Measurements from ENCODE around the gene LRRC27. TPM values are rescaled to one million over a fixed set of nuclear protein-coding genes. Genes with fewer than 3 reads are reported as not detected.

Gene LRRC27
- total RNA-seq, 2 experiments from 2014 or later = 2.4 to 2.8 TPM

DNA sequence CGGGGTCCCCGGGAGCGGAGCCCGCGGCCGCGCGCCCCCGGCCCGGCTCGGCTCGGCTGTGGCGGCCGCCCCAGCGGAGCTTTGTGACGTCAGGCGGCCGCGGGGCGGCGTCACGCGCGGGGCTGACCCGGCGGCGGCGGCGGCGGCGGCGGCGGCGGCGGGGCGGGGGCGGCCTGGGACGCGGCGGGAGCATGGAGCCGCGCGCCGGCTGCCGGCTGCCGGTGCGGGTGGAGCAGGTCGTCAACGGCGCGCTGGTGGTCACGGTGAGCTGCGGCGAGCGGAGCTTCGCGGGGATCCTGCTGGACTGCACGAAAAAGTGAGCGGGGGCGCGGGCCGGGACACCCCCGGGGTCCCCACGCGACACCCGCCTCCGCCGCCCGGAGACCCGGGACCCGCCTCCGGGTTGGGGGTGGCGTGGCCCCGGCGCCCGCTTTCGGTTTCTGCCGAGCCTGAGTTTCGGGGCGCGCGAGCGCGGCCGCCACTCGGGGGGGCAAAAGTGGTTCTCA, 65.1 kb downstream of the LRRC27 start, which contains the start of gene PWWP2B:
Gene PWWP2B, plus strand, starts transcription at position 165 of the 506 bp plus-strand sequence. Its CDS starts 27 bp downstream, at position 192.
- ChIA-PET CTCF (interaction anchor here (1.5 to 1.6 kb wide), 2 partner anchors 46 to 50 kb away, joined by 3 to 4 read pairs; no protein-coding TSS in a partner anchor), POLR2A (interaction anchor here (0.8 to 2.3 kb wide), 6 partner anchors 47 to 142 kb away, joined by 3 to 25 read pairs (median 4); partner anchors contain the start of gene LRRC27)
- Mint-ChIP-seq H3K4me1 (ENCODE audit: low read depth) (peaks cover 24% of the 10 kb centered on the region), H3K27ac (peak within 1 kb of the TSS; percentile 83), H3K27me3 (no peaks in the 10 kb centered on the region), H3K4me3 (peak within 1 kb of the TSS; percentile 92), H3K36me3 (ENCODE audit: low read depth) (peaks cover 5% of the 10 kb centered on the region), H3K9me3 (no peaks in the 10 kb centered on the region)
- intact Hi-C loops (cut with DNase I, micrococcal nuclease) = loop anchor here (2.0 to 10.0 kb wide), 5 partner anchors 56 to 412 kb away; partner anchors contain the start of genes INPP5A (in 2 of the 2), BNIP3 (in 1 of the 2) and LRRC27 (in 1 of the 2)
- Histone ChIP-seq H3K9me3 (ENCODE audit: control insufficient read depth in 1 of 2, insufficient read depth in 1 of 2, low read length in 2 of 2) (no peaks in the 10 kb centered on the region), H3K27ac (ENCODE audit: low read depth in 1 of 2, low read length in 2 of 2) (peak within 1 kb of the TSS; percentile 13 to 56), H3K36me3 (ENCODE audit: insufficient read depth, low read length) (no peaks in the 10 kb centered on the region), H3K4me1 (ENCODE audit: insufficient read depth, low read length) (peaks cover 44% of the 10 kb centered on the region), H3K27me3 (ENCODE audit: control insufficient read depth in 1 of 2, insufficient read depth in 2 of 2, low read length in 2 of 2) (no peaks in the 10 kb centered on the region), H3K4me3 (ENCODE audit: low read length) (peak within 1 kb of the TSS; percentile 70)
- DNase-seq = peak in 13 of 14 experiments; percentile 29 to 87 (median 53)
- TF ChIP-seq, protein P1, sequence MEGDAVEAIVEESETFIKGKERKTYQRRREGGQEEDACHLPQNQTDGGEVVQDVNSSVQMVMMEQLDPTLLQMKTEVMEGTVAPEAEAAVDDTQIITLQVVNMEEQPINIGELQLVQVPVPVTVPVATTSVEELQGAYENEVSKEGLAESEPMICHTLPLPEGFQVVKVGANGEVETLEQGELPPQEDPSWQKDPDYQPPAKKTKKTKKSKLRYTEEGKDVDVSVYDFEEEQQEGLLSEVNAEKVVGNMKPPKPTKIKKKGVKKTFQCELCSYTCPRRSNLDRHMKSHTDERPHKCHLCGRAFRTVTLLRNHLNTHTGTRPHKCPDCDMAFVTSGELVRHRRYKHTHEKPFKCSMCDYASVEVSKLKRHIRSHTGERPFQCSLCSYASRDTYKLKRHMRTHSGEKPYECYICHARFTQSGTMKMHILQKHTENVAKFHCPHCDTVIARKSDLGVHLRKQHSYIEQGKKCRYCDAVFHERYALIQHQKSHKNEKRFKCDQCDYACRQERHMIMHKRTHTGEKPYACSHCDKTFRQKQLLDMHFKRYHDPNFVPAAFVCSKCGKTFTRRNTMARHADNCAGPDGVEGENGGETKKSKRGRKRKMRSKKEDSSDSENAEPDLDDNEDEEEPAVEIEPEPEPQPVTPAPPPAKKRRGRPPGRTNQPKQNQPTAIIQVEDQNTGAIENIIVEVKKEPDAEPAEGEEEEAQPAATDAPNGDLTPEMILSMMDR (IDR thresholded peaks at IDR 0.05) = no peak
- ATAC-seq (ENCODE audit: poor library complexity) = peak; percentile 41

DNA sequence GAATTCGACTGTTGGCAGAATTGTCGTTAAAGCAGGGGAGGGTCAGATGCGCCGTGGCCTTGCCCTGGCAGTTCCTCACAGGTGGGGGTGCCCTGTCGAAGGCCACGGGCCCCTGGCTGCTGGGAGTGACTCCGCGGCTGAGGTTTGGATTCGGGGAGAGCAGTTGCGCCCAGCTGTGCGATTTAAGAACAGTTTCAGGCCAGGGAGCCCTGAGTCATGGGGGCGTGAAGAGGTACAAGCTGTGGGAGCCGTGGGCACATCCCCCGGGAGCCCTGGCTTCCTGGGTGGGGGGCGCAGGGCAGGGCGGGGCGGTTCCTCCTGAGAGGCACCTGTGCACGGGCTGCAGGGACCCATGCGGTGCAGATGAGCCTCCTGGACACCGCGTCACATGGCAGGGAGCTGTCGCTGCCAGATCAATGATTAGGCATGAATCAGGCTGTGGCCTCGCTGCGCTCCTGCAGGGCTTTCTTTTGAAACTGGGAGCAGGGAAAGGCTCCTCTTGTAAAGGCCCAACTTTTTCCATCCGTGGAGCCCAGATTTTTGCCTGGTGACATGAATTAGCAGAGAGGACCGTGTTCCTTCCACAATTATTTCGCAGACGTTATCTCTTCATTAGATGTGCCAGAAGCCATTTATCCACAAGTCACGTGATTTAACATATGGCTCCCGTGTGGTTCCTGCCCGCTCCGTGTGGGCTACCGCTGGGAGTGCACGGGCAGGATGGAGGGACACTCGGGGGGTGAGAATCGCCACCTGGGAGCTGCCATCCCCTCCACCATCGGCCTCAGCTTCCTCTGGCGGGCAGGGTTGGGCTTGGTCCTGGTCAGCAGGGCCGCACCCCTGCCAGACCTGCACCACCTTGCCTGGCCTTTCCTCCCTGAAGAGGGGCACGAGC, 65.9 kb downstream of the LRRC27 start:
- H3K4me1 ChIP-seq (ENCODE audit: insufficient read depth, low read length) = peaks cover 44% of the 10 kb centered on the region
- Mint-ChIP-seq H3K27me3 (no peaks in the 10 kb centered on the region), H3K27ac (peak overlapping the region; percentile 83), H3K9me3 (no peaks in the 10 kb centered on the region), H3K36me3 (ENCODE audit: low read depth) (peaks cover 5% of the 10 kb centered on the region), H3K4me3 (peak overlapping the region; percentile 92), H3K4me1 (ENCODE audit: low read depth) (peaks cover 24% of the 10 kb centered on the region)
- ChIA-PET POLR2A (interaction anchor here (0.8 to 2.3 kb wide), 5 partner anchors 46 to 141 kb away, joined by 3 to 25 read pairs (median 5); no protein-coding TSS in a partner anchor), CTCF (interaction anchor here (1.5 to 1.6 kb wide), 2 partner anchors 45 to 49 kb away, joined by 3 to 4 read pairs; no protein-coding TSS in a partner anchor)
- ATAC-seq (ENCODE audit: poor library complexity) (peak; percentile 8), DNase-seq (peak in 9 of 14 experiments; percentile 12 to 67 (median 33))
- no peaks in the 10 kb centered on the region for H3K36me3 ChIP-seq (ENCODE audit: insufficient read depth, low read length)
- no peaks in the 10 kb centered on the region for H3K27me3 ChIP-seq (ENCODE audit: control insufficient read depth in 1 of 2, insufficient read depth in 2 of 2, low read length in 2 of 2)
- peak overlapping the region; percentile 70 for H3K4me3 ChIP-seq (ENCODE audit: low read length)
- H3K27ac ChIP-seq (ENCODE audit: low read depth in 1 of 2, low read length in 2 of 2) = peak overlapping the region in 1 of 2 donors; percentile 13
- TF ChIP-seq, protein P1 (IDR thresholded peaks at IDR 0.05) = no peak
- intact Hi-C loops (cut with DNase I, micrococcal nuclease) = loop anchor here (2.0 to 10.0 kb wide), 5 partner anchors 55 to 413 kb away; partner anchors contain the start of genes INPP5A (in 2 of the 2), BNIP3 (in 1 of the 2) and LRRC27 (in 1 of the 2)
- no peaks in the 10 kb centered on the region for H3K9me3 ChIP-seq (ENCODE audit: control insufficient read depth in 1 of 2, insufficient read depth in 1 of 2, low read length in 2 of 2)

DNA sequence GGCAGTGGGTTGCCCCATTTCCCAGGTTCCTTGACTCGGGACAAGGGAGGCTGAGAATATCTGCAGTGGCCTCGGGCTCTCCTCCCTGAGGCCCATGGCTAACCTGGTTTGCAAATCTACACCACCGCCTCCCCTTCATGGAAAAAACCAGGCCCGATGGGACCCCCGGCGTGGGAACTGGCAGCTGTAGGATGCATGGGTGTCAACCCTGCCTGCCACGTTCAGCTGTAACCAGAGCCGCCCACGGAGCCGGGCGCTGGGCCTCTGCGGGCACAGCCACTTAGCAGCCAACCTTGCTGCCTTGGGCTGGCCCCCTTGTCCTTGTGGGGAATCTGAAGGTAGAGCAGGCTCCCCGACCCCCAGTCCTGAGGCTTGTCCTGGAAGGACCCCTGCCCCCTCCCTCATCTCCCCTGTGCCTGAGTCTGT, 66.6 kb downstream of the LRRC27 start:
- no peaks in the 10 kb centered on the region for H3K27me3 Mint-ChIP-seq
- H3K27ac Mint-ChIP-seq = peak overlapping the region; percentile 83
- Histone ChIP-seq H3K36me3 (ENCODE audit: insufficient read depth, low read length) (no peaks in the 10 kb centered on the region), H3K4me3 (ENCODE audit: low read length) (no peak overlapping the region), H3K4me1 (ENCODE audit: insufficient read depth, low read length) (peaks cover 44% of the 10 kb centered on the region), H3K9me3 (ENCODE audit: control insufficient read depth in 1 of 2, insufficient read depth in 1 of 2, low read length in 2 of 2) (no peaks in the 10 kb centered on the region), H3K27ac (ENCODE audit: low read depth in 1 of 2, low read length in 2 of 2) (no peak overlapping the region), H3K27me3 (ENCODE audit: control insufficient read depth in 1 of 2, insufficient read depth in 2 of 2, low read length in 2 of 2) (no peaks in the 10 kb centered on the region)
- ChIA-PET CTCF (interaction anchor here (1.5 to 1.6 kb wide), 2 partner anchors 45 to 48 kb away, joined by 3 to 4 read pairs; no protein-coding TSS in a partner anchor), POLR2A (interaction anchor here (2.0 to 2.3 kb wide), 2 partner anchors 48 to 54 kb away, joined by 7 to 25 read pairs; no protein-coding TSS in a partner anchor)
- H3K4me1 Mint-ChIP-seq (ENCODE audit: low read depth) = peaks cover 24% of the 10 kb centered on the region
- H3K9me3 Mint-ChIP-seq = no peaks in the 10 kb centered on the region
- H3K36me3 Mint-ChIP-seq (ENCODE audit: low read depth) = peaks cover 5% of the 10 kb centered on the region
- no peak for DNase-seq
- H3K4me3 Mint-ChIP-seq = peak overlapping the region; percentile 92
- TF ChIP-seq, protein P1 (IDR thresholded peaks at IDR 0.05) = no peak
- intact Hi-C loops (cut with DNase I, micrococcal nuclease) = loop anchor here (10.0 kb wide), 2 partner anchors 136 to 414 kb away; partner anchors contain the start of genes BNIP3 (in 1 of the 2) and INPP5A (in 1 of the 2)
- no peak for ATAC-seq (ENCODE audit: poor library complexity)
